GM18951 (cell line): ENCODE data around the gene ZNF536.
"Not testable (repeated sequence)": the region's sequence is repeated elsewhere in the genome, so short reads cannot be mapped to it uniquely, and the experiment has no call there.

Source experiments
- POLR2A ChIP-seq: IDR thresholded peaks from 4 replicates; pipeline ENCODE4 v1.6.1; 2011; ENCODE audit warnings: mild to moderate bottlenecking; ENCODE audit not compliant: insufficient read length, insufficient read depth; ENCODE audit errors: extremely low read depth
- in situ Hi-C: fragments of 300-500 bp; cut with MboI; formaldehyde crosslinking; loops from one replicate; pipeline ENCODE4 v1.12.0; 2022; ENCODE audit warnings: low sequenced_read_pairs, mixed read lengths, inconsistent platforms; ENCODE audit not compliant: unreplicated experiment

ZNF536 gene

GRCh38 chr19:30449078-30449590 lies 77.0 kb downstream of the ZNF536 start:
- in situ Hi-C loops = no loop called here
- TF ChIP-seq POLR2A = no peak

- no peak for TF ChIP-seq POLR2A
- in situ Hi-C loops = no loop called here
Measured at GRCh38 chr19:30449673-30450072, 77.5 kb downstream of the ZNF536 start.

GRCh38 chr19:30450100-30450499 lies 77.9 kb downstream of the ZNF536 start:
- in situ Hi-C loops = no loop called here
- TF ChIP-seq POLR2A = no peak

GRCh38 chr19:30450835-30451321 lies 78.7 kb downstream of the ZNF536 start:
- TF ChIP-seq POLR2A = no peak
- in situ Hi-C loops = no loop called here

- in situ Hi-C loops = no loop called here
- TF ChIP-seq POLR2A = no peak
Measured at GRCh38 chr19:30452931-30453330, 80.7 kb downstream of the ZNF536 start.

GRCh38 chr19:30453743-30454142 lies 81.6 kb downstream of the ZNF536 start:
- TF ChIP-seq POLR2A = no peak
- in situ Hi-C loops = no loop called here

GRCh38 chr19:30455881-30456280 lies 83.7 kb downstream of the ZNF536 start:
- in situ Hi-C loops = no loop called here

GRCh38 chr19:30457484-30457883 lies 85.3 kb downstream of the ZNF536 start:
- in situ Hi-C loops = no loop called here
- no peak for TF ChIP-seq POLR2A

More at GRCh38 chr19:30455881-30456280, 83.7 kb downstream of the ZNF536 start:
- no peak for TF ChIP-seq POLR2A

- TF ChIP-seq POLR2A = no peak
- in situ Hi-C loops = no loop called here
Measured at GRCh38 chr19:30459859-30460258, 87.7 kb downstream of the ZNF536 start.

- TF ChIP-seq POLR2A = no peak
- in situ Hi-C loops = no loop called here
Measured at GRCh38 chr19:30464162-30464561, 92.0 kb downstream of the ZNF536 start.

GRCh38 chr19:30466598-30466997 lies 94.4 kb downstream of the ZNF536 start:
- in situ Hi-C loops = not testable (repeated sequence)

GRCh38 chr19:30467239-30467638 lies 95.1 kb downstream of the ZNF536 start:
- no peak for TF ChIP-seq POLR2A

GRCh38 chr19:30469774-30470173 lies 97.6 kb downstream of the ZNF536 start:
- no peak for TF ChIP-seq POLR2A
- in situ Hi-C loops = no loop called here

More at GRCh38 chr19:30467239-30467638, 95.1 kb downstream of the ZNF536 start:
- in situ Hi-C loops = no loop called here

- TF ChIP-seq POLR2A = no peak
- in situ Hi-C loops = no loop called here
Measured at GRCh38 chr19:30471441-30471840, 99.3 kb downstream of the ZNF536 start.
